Activated CD4-positive, alpha-beta memory T cell treated with anti-CD3 and anti-CD28 coated beads for 36 hours (primary cell): Measurements from ENCODE around the gene GPATCH1. TPM values are rescaled to one million over a fixed set of nuclear protein-coding genes. Genes with fewer than 3 reads are reported as not detected.
"Not testable (repeated sequence)": the region's sequence is repeated elsewhere in the genome, so short reads cannot be mapped to it uniquely, and the experiment has no call there.

ENCODE experiments used
- CTCF ChIA-PET: fragments of 350-600 bp; sonication (Branson Sonifier 250); formaldehyde crosslinking; loops from one replicate; lab custom pipeline; 2021; ENCODE audit warnings: antibody characterized with exemption, inconsistent platforms; lab: Charles Lee
- POLR2A ChIA-PET: fragments of 350-600 bp; sonication (Branson Sonifier 250); formaldehyde crosslinking; loops from one replicate; lab custom pipeline; 2021; ENCODE audit warnings: antibody characterized with exemption; lab: Charles Lee
- DNase-seq: peaks from one replicate; pipeline ENCODE4 v3.0.0-alpha.2; 2020
- H3K27ac Mint-ChIP-seq: one replicate; pipeline ENCODE4 v1.8.0; 2021; ENCODE audit warnings: mixed read lengths
- H3K27me3 Mint-ChIP-seq: one replicate; pipeline ENCODE4 v1.8.0; 2021; ENCODE audit warnings: mixed read lengths
- H3K36me3 Mint-ChIP-seq: one replicate; pipeline ENCODE4 v1.8.0; 2021; ENCODE audit warnings: mixed read lengths
- H3K4me1 Mint-ChIP-seq: one replicate; pipeline ENCODE4 v1.8.0; 2021; ENCODE audit warnings: low read depth, mixed read lengths
- H3K4me3 Mint-ChIP-seq: one replicate; pipeline ENCODE4 v1.8.0; 2021; ENCODE audit warnings: mild to moderate bottlenecking, mixed read lengths
- H3K9me3 Mint-ChIP-seq: one replicate; pipeline ENCODE4 v1.8.0; 2021; ENCODE audit warnings: mixed read lengths
- intact Hi-C: fragments of 100-400 bp; cut with micrococcal nuclease; formaldehyde crosslinking; loops from one replicate; pipeline ENCODE4 v1.15.1; 2023
- total RNA-seq, 2 experiments: library from RNA; stranded (reverse); gene quantifications; one replicate each; pipeline ENCODE4 v1.2.3, GENCODE V29; 2021

Gene GPATCH1
- total RNA-seq, 2 experiments from 2014 or later = 8.9 to 9.9 TPM

DNA sequence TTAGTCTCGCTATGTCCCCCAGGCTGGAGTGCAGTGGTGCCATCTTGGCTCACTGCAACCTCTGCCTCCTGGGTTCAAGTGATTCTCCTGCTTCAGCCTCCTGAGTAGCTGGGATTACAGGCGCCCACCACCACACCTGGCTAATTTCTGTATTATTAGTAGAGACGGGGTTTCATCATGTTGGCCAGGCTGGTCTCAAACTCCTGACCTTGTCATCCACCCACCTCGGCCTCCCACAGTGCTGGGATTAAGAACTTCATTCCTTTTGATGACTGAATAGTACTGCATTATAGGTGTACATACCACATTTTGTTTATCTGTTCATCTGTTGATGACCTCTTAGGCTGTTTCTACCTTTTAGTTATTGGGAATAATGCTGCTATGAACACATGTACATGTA is 71.6 kb downstream of the GPATCH1 start:
- CTCF ChIA-PET = interaction anchor here (0.8 kb wide), 2 partner anchors 27 to 278 kb away, joined by 3 read pairs; no protein-coding TSS in a partner anchor
- H3K36me3 Mint-ChIP-seq, H3K9me3 Mint-ChIP-seq, H3K4me3 Mint-ChIP-seq, H3K27ac Mint-ChIP-seq, H3K27me3 Mint-ChIP-seq, POLR2A ChIA-PET, DNase-seq, H3K4me1 Mint-ChIP-seq, intact Hi-C loops: not testable (repeated sequence)

- H3K27ac Mint-ChIP-seq, H3K4me1 Mint-ChIP-seq, intact Hi-C loops, H3K36me3 Mint-ChIP-seq, POLR2A ChIA-PET, H3K4me3 Mint-ChIP-seq, H3K9me3 Mint-ChIP-seq, H3K27me3 Mint-ChIP-seq, DNase-seq: not testable (repeated sequence)
- CTCF ChIA-PET = interaction anchor here (0.7 to 1.2 kb wide), 3 partner anchors 10 to 31 kb away, joined by 3 to 5 read pairs (median 3); no protein-coding TSS in a partner anchor
Measured at GRCh38 chr19:33154313-33154712, 73.3 kb downstream of the GPATCH1 start.

- ChIA-PET CTCF (interaction anchor here (1.0 to 1.7 kb wide), 3 partner anchors 12 to 274 kb away, joined by 3 to 5 read pairs (median 4); no protein-coding TSS in a partner anchor), POLR2A (interaction anchor here (1.0 kb wide), 1 partner anchor 21 kb away, joined by 3 read pairs; no protein-coding TSS in a partner anchor)
- Mint-ChIP-seq H3K4me1 (peaks cover 28% of the 10 kb centered on the region), H3K4me3 (no peak overlapping the region), H3K9me3 (no peaks in the 10 kb centered on the region), H3K36me3 (no peaks in the 10 kb centered on the region), H3K27ac (no peak overlapping the region), H3K27me3 (no peaks in the 10 kb centered on the region)
- DNase-seq = no peak
- intact Hi-C loops = no loop called here
Measured at GRCh38 chr19:33156334-33156733, 75.4 kb downstream of the GPATCH1 start.

DNA sequence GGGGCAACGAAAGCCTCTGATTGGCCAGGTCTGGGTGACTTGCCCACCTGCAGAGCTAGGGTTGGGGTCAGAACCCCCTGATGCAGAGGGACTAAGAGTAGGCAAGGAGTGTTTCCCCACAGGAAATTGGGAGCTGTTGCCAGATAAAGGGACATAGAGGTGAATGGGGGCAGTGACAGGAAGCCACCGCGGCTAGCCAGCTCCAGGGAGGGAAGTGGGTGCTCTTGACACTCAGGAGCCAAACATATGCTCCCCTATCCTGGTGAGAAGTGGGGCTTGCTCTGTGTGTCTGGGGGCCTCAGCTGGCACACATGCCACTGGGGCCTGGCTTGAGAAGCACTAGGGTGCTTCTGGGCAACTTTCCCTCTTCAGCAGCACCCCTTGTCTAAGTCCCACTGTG is 76.9 kb downstream of the GPATCH1 start:
- ChIA-PET CTCF (interaction anchor here (0.8 to 1.5 kb wide), 4 partner anchors 14 to 32 kb away, joined by 3 to 5 read pairs (median 4); no protein-coding TSS in a partner anchor), POLR2A (no interaction called here)
- H3K27me3 Mint-ChIP-seq = no peaks in the 10 kb centered on the region
- no peak for DNase-seq
- H3K4me3 Mint-ChIP-seq = no peak overlapping the region
- no peak overlapping the region for H3K27ac Mint-ChIP-seq
- intact Hi-C loops = no loop called here
- no peaks in the 10 kb centered on the region for H3K36me3 Mint-ChIP-seq
- H3K4me1 Mint-ChIP-seq = peaks cover 32% of the 10 kb centered on the region
- no peaks in the 10 kb centered on the region for H3K9me3 Mint-ChIP-seq

- H3K27me3 Mint-ChIP-seq = no peaks in the 10 kb centered on the region
- H3K27ac Mint-ChIP-seq = no peak overlapping the region
- no peaks in the 10 kb centered on the region for H3K36me3 Mint-ChIP-seq
- no peak overlapping the region for H3K4me3 Mint-ChIP-seq
- H3K9me3 Mint-ChIP-seq = no peaks in the 10 kb centered on the region
- intact Hi-C loops = no loop called here
- POLR2A ChIA-PET = no interaction called here
- no peak for DNase-seq
- CTCF ChIA-PET = interaction anchor here (0.8 to 3.1 kb wide), 4 partner anchors 14 to 33 kb away, joined by 4 to 17 read pairs (median 4); no protein-coding TSS in a partner anchor
- peaks cover 32% of the 10 kb centered on the region for H3K4me1 Mint-ChIP-seq
Measured at GRCh38 chr19:33158365-33158764, 77.4 kb downstream of the GPATCH1 start.

DNA sequence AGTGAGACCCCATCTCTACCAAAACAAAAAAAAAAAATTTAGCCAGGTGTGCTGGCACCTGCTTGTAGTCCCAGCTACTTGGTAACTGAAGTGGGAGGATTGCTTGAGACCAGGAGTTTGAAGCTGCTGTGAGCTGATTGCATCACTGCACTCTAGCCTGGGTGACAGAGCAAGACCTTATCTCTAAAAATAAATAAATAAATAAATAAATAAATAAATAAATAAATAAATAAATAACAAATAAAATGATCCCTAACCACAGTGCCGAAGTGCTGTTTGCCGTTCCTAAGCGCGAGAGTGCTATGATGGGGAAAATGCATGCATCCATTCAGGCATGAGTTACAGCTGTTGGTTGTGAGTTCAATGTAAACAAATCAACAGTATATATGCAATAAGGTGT is 78.2 kb downstream of the GPATCH1 start:
- DNase-seq = no peak
- Mint-ChIP-seq H3K27ac (no peak overlapping the region), H3K36me3 (no peaks in the 10 kb centered on the region), H3K27me3 (no peaks in the 10 kb centered on the region), H3K4me3 (no peak overlapping the region), H3K9me3 (no peaks in the 10 kb centered on the region), H3K4me1 (peaks cover 32% of the 10 kb centered on the region)
- intact Hi-C loops = no loop called here
- CTCF ChIA-PET = interaction anchor here (1.4 to 3.7 kb wide), 5 partner anchors 9 to 25 kb away, joined by 3 to 34 read pairs (median 17); no protein-coding TSS in a partner anchor
- POLR2A ChIA-PET = interaction anchor here (0.6 to 4.2 kb wide), 2 partner anchors 17 to 472 kb away, joined by 4 to 47 read pairs; no protein-coding TSS in a partner anchor

GRCh38 chr19:33159893-33160292 is 78.9 kb downstream of the GPATCH1 start:
- ChIA-PET POLR2A (interaction anchor here (1.3 to 4.2 kb wide), 3 partner anchors 14 to 214 kb away, joined by 5 to 47 read pairs (median 7); partner anchors contain the start of gene CEBPG), CTCF (interaction anchor here (1.1 to 3.7 kb wide), 7 partner anchors 9 to 256 kb away, joined by 3 to 34 read pairs (median 4); no protein-coding TSS in a partner anchor)
- H3K27me3 Mint-ChIP-seq = no peaks in the 10 kb centered on the region
- H3K4me3 Mint-ChIP-seq = no peak overlapping the region
- no peaks in the 10 kb centered on the region for H3K9me3 Mint-ChIP-seq
- H3K36me3 Mint-ChIP-seq = no peaks in the 10 kb centered on the region
- H3K4me1 Mint-ChIP-seq = peaks cover 32% of the 10 kb centered on the region
- intact Hi-C loops = loop anchor here (1.0 to 2.0 kb wide), 2 partner anchors 15 to 17 kb away; no protein-coding TSS in a partner anchor
- no peak for DNase-seq
- peak overlapping the region; percentile 86 for H3K27ac Mint-ChIP-seq

- Mint-ChIP-seq H3K9me3 (no peaks in the 10 kb centered on the region), H3K27ac (peak overlapping the region; percentile 86), H3K27me3 (no peaks in the 10 kb centered on the region), H3K36me3 (no peaks in the 10 kb centered on the region), H3K4me3 (no peak overlapping the region), H3K4me1 (peaks cover 32% of the 10 kb centered on the region)
- POLR2A ChIA-PET = interaction anchor here (1.3 to 4.2 kb wide), 3 partner anchors 13 to 212 kb away, joined by 5 to 47 read pairs (median 7); partner anchors contain the start of gene CEBPG
- CTCF ChIA-PET = interaction anchor here (1.1 to 3.7 kb wide), 6 partner anchors 16 to 36 kb away, joined by 3 to 34 read pairs (median 12); no protein-coding TSS in a partner anchor
- no peak for DNase-seq
- intact Hi-C loops = loop anchor here (2.0 kb wide), 1 partner anchor 16 kb away; no protein-coding TSS in a partner anchor
Measured at GRCh38 chr19:33161201-33161600, 80.2 kb downstream of the GPATCH1 start.

DNA sequence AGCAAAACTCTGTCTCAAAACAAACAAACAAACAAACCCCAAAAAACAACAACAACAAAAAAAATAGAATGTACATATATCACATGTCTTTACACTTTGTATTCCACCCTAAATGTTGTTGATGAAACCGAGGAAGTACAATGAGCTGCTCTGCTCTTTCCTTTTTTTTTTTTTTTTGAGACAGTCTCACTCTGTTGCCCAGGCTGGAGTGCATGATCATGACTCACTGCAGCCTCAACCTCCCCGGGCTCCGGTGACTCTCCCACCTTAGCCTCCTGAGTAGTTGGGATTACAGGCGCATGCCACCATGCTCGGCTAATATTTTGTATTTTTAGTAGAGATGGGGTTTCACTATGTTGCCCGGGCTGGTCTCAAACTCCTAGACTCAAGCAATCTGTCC is 82.5 kb downstream of the GPATCH1 start:
- Mint-ChIP-seq H3K9me3 (peaks cover 9% of the 10 kb centered on the region), H3K4me1 (peaks cover 24% of the 10 kb centered on the region), H3K27me3 (no peaks in the 10 kb centered on the region), H3K27ac (no peak overlapping the region), H3K36me3 (peaks cover under 1% of the 10 kb centered on the region), H3K4me3 (no peak overlapping the region)
- intact Hi-C loops = no loop called here
- ChIA-PET CTCF (interaction anchor here (0.7 to 2.2 kb wide), 4 partner anchors 10 to 72 kb away, joined by 3 to 10 read pairs (median 6); no protein-coding TSS in a partner anchor), POLR2A (interaction anchor here (1.3 kb wide), 1 partner anchor 13 kb away, joined by 4 read pairs; no protein-coding TSS in a partner anchor)
- DNase-seq = no peak

DNA sequence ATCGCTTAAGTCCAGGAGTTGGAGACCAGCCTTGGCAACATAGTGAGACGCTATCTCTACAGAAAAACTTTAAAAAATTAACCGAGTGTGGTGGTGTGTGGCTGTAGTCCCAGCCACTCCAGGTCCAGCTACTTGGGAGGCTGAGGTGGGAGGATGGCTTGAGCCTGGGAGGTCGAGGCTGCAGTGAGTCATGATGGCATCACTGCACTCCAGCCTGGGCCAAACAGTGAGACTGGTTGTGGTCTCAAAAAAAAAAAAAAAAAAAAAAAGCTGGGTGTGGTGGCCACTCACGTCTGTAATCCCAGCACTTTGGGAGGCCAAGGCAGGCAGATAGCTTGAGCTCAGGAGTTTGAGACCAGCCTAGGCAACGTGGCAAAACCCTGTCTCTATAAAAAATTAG is 85.1 kb downstream of the GPATCH1 start:
- H3K36me3 Mint-ChIP-seq, H3K4me1 Mint-ChIP-seq, H3K4me3 Mint-ChIP-seq, H3K27me3 Mint-ChIP-seq, H3K27ac Mint-ChIP-seq, intact Hi-C loops, DNase-seq: not testable (repeated sequence)
- peaks cover 10% of the 10 kb centered on the region for H3K9me3 Mint-ChIP-seq
- POLR2A ChIA-PET = interaction anchor here (0.6 kb wide), 1 partner anchor 31 kb away, joined by 3 read pairs; no protein-coding TSS in a partner anchor
- CTCF ChIA-PET = interaction anchor here (1.1 to 2.2 kb wide), 3 partner anchors 10 to 22 kb away, joined by 3 to 6 read pairs (median 6); no protein-coding TSS in a partner anchor

DNA sequence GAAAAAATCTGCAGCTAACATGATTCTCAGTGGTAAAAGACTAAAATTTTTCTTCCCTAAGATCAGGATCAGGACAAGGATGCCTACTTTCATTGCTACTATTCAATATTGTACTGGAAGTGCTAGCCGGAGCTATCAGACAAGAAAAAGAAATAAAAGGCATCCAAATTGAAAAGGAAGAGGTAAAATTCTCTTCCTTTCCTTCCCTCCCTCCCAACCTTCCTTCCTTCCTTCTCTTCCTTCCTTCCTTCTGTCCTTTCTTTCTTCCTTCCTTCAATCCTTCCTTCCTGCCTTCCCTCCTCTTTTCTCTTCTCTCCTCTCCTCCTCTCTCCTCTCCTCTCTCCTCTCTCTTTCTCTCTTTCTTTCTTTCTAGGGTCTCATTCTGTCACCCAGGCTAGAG is 86.5 kb downstream of the GPATCH1 start:
- no peaks in the 10 kb centered on the region for H3K27me3 Mint-ChIP-seq
- peaks cover 1% of the 10 kb centered on the region for H3K4me1 Mint-ChIP-seq
- intact Hi-C loops = no loop called here
- ChIA-PET CTCF (interaction anchor here (0.6 to 2.2 kb wide), 2 partner anchors 23 to 400 kb away, joined by 3 to 6 read pairs; no protein-coding TSS in a partner anchor), POLR2A (no interaction called here)
- H3K4me3 Mint-ChIP-seq = no peak overlapping the region
- H3K9me3 Mint-ChIP-seq = peaks cover 10% of the 10 kb centered on the region
- no peak overlapping the region for H3K27ac Mint-ChIP-seq
- no peak for DNase-seq
- peaks cover 4% of the 10 kb centered on the region for H3K36me3 Mint-ChIP-seq

DNA sequence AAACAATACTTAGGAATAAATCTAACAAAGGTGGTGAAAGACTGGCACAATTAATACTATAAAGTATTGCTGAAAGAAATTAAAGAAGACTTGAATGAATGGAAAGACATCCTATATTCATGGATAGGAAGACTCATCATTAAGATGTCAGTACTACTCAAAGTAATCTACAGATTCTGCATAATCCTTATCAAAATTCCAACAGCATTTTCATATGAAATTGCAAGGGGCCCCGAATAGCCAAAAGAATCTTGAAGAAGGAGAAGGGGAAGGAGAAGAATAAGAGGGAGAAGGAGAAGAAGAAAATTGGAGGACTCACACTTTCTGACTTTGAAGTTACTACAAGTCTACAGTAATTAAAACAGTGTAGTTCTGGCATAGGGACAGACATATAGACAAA is 87.5 kb downstream of the GPATCH1 start:
- ChIA-PET CTCF (no interaction called here), POLR2A (no interaction called here)
- H3K4me1 Mint-ChIP-seq = peaks cover 5% of the 10 kb centered on the region
- DNase-seq = no peak
- peaks cover 10% of the 10 kb centered on the region for H3K9me3 Mint-ChIP-seq
- no peak overlapping the region for H3K27ac Mint-ChIP-seq
- H3K27me3 Mint-ChIP-seq = no peaks in the 10 kb centered on the region
- intact Hi-C loops = no loop called here
- peaks cover 4% of the 10 kb centered on the region for H3K36me3 Mint-ChIP-seq
- no peak overlapping the region for H3K4me3 Mint-ChIP-seq
